Vagina (tissue), 2 donors: Measurements from ENCODE around the gene PAPPA2. TPM values are rescaled to one million over a fixed set of nuclear protein-coding genes. Genes with fewer than 3 reads are reported as not detected.

ENCODE experiments used
- DNase-seq, 2 donors: peaks; one replicate each; pipeline ENCODE4 v3.0.0-alpha.2; 2017; ENCODE audit errors: extremely low spot score in 2 of 2
- H3K27ac ChIP-seq: fragments of 200-600 bp; sonication (generic); one replicate; pipeline ENCODE4 v1.5.1; 2019
- H3K27me3 ChIP-seq: fragments of 200-600 bp; sonication (generic); one replicate; pipeline ENCODE4 v1.5.1; 2019
- H3K36me3 ChIP-seq, 2 donors: fragments of 200-600 bp; sonication (generic); one replicate each; pipeline ENCODE4 v1.5.1; 2017 to 2019
- H3K4me1 ChIP-seq: fragments of 200-600 bp; sonication (generic); one replicate; pipeline ENCODE4 v1.5.1; 2019
- H3K4me3 ChIP-seq, 2 donors: fragments of 200-600 bp; sonication (generic); 1 replicate in 1 of 2; 2 replicates in 1 of 2; pipeline ENCODE4 v1.5.1; 2016 to 2019
- H3K9me3 ChIP-seq: fragments of 200-600 bp; sonication (generic); one replicate; pipeline ENCODE4 v1.5.1; 2019
- POLR2A ChIP-seq, 2 donors: fragments of 450-650 bp; IDR thresholded peaks; one replicate each; pipeline ENCODE4 v1.6.1; 2017; ENCODE audit warnings: antibody characterized with exemption in 2 of 2, mild to moderate bottlenecking in 2 of 2, moderate library complexity in 2 of 2
- POLR2AphosphoS5 ChIP-seq, 2 donors: sonication (generic); formaldehyde crosslinking; IDR thresholded peaks; one replicate each; pipeline ENCODE4 v1.9.0; 2017; ENCODE audit warnings: antibody characterized with exemption in 2 of 2, mild to moderate bottlenecking in 2 of 2, low read depth in 1 of 2; ENCODE audit not compliant: insufficient read depth in 1 of 2
- intact Hi-C: fragments of 100-400 bp; cut with DNase I; formaldehyde crosslinking; loops from one replicate; pipeline ENCODE4 v1.15.1; 2023
- total RNA-seq: library from RNA; depleted of rRNA; stranded (reverse); fragments of >200 nt; gene quantifications from one replicate; pipeline ENCODE4 v1.2.3, GENCODE V29; 2016
- TF ChIP-seq, protein P1 (sequence below), 3 experiments: fragments of 450-650 bp in 2 of 3; fragments of 200-600 bp in 1 of 3; sonication (generic) in 1 of 3; IDR thresholded peaks; one replicate each; pipeline ENCODE4 v1.5.1; 2017 to 2019; ENCODE audit warnings: antibody characterized with exemption in 3 of 3, mild to moderate bottlenecking in 2 of 3, moderate library complexity in 2 of 3

The PAPPA2 gene
- total RNA-seq, 1 donor from 2014 or later: 0.25 TPM

DNA sequence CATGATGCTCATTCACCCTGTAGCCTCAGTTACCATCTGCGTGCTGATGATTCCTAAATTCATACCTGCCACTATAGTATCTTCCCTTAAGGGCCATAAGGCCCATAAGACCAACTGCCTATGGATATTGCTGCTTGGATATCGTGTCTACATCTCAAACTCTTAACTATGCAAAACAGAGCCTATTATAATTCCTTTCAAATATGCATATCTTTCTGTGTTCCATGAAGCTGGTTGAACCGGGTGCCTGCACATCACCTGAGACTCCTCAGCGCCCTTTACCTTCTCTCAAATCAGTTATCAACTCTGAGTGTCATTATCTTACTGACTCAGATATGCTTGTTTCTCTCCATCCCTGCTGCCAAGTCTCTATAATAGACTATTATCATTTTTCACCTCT is 311.2 kb downstream of the PAPPA2 start:
- Histone ChIP-seq H3K4me3 (no peak overlapping the region), H3K27ac (no peak overlapping the region), H3K9me3 (no peaks in the 10 kb centered on the region), H3K27me3 (no peaks in the 10 kb centered on the region), H3K4me1 (no peaks in the 10 kb centered on the region), H3K36me3 (no peaks in the 10 kb centered on the region)
- DNase-seq: no peak
- TF ChIP-seq POLR2A (IDR thresholded peaks at IDR 0.05) (no peak), POLR2AphosphoS5 (IDR thresholded peaks at IDR 0.05; ENCODE audit: insufficient read depth in 1 of 2, low read depth in 1 of 2) (no peak)
- TF ChIP-seq, protein P1, sequence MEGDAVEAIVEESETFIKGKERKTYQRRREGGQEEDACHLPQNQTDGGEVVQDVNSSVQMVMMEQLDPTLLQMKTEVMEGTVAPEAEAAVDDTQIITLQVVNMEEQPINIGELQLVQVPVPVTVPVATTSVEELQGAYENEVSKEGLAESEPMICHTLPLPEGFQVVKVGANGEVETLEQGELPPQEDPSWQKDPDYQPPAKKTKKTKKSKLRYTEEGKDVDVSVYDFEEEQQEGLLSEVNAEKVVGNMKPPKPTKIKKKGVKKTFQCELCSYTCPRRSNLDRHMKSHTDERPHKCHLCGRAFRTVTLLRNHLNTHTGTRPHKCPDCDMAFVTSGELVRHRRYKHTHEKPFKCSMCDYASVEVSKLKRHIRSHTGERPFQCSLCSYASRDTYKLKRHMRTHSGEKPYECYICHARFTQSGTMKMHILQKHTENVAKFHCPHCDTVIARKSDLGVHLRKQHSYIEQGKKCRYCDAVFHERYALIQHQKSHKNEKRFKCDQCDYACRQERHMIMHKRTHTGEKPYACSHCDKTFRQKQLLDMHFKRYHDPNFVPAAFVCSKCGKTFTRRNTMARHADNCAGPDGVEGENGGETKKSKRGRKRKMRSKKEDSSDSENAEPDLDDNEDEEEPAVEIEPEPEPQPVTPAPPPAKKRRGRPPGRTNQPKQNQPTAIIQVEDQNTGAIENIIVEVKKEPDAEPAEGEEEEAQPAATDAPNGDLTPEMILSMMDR (IDR thresholded peaks at IDR 0.05): no peak
- intact Hi-C loops: no loop called here

GRCh38 chr1:176775378-176775777 is 312.4 kb downstream of the PAPPA2 start:
- no peaks in the 10 kb centered on the region for H3K27me3 ChIP-seq
- H3K4me3 ChIP-seq: no peak overlapping the region
- no peaks in the 10 kb centered on the region for H3K9me3 ChIP-seq
- H3K36me3 ChIP-seq: no peaks in the 10 kb centered on the region
- intact Hi-C loops: no loop called here
- TF ChIP-seq POLR2A (IDR thresholded peaks at IDR 0.05) (no peak), POLR2AphosphoS5 (IDR thresholded peaks at IDR 0.05; ENCODE audit: insufficient read depth in 1 of 2, low read depth in 1 of 2) (no peak)
- TF ChIP-seq, protein P1 (IDR thresholded peaks at IDR 0.05): no peak
- no peak overlapping the region for H3K27ac ChIP-seq
- DNase-seq: no peak
- H3K4me1 ChIP-seq: no peaks in the 10 kb centered on the region

DNA sequence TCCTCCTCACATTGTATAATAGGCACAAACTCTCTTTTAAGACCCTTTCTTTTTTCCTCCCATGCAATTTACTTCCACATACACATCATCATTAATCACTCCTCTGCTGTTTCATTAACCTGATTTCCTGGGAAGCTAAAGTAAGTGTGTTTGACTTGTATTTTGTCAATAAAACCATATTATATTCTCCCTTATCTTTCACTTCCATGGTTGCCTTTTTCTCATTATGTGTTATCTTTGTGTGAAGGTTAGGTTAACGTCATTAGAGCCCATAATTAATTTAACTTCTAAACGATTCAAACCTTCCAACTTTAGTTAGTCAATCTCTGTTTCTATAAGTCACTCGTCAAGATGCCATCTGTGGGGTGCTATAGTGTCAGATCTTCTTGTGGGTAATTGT is 313.0 kb downstream of the PAPPA2 start:
- intact Hi-C loops: no loop called here
- H3K9me3 ChIP-seq: no peaks in the 10 kb centered on the region
- no peaks in the 10 kb centered on the region for H3K4me1 ChIP-seq
- H3K27ac ChIP-seq: no peak overlapping the region
- no peaks in the 10 kb centered on the region for H3K36me3 ChIP-seq
- no peak for TF ChIP-seq POLR2A (IDR thresholded peaks at IDR 0.05)
- TF ChIP-seq, protein P1 (IDR thresholded peaks at IDR 0.05): no peak
- TF ChIP-seq POLR2AphosphoS5 (IDR thresholded peaks at IDR 0.05; ENCODE audit: insufficient read depth in 1 of 2, low read depth in 1 of 2): no peak
- DNase-seq: no peak
- H3K4me3 ChIP-seq: no peak overlapping the region
- no peaks in the 10 kb centered on the region for H3K27me3 ChIP-seq

- no peak overlapping the region for H3K4me3 ChIP-seq
- no peaks in the 10 kb centered on the region for H3K9me3 ChIP-seq
- intact Hi-C loops: no loop called here
- DNase-seq: no peak
- H3K4me1 ChIP-seq: no peaks in the 10 kb centered on the region
- no peaks in the 10 kb centered on the region for H3K36me3 ChIP-seq
- H3K27me3 ChIP-seq: no peaks in the 10 kb centered on the region
- no peak overlapping the region for H3K27ac ChIP-seq
- TF ChIP-seq POLR2AphosphoS5 (IDR thresholded peaks at IDR 0.05; ENCODE audit: insufficient read depth in 1 of 2, low read depth in 1 of 2) (no peak), POLR2A (IDR thresholded peaks at IDR 0.05) (no peak)
- TF ChIP-seq, protein P1 (IDR thresholded peaks at IDR 0.05): no peak
Observed at GRCh38 chr1:176778056-176778455, 315.1 kb downstream of the PAPPA2 start.

GRCh38 chr1:176779992-176780328 is 317.0 kb downstream of the PAPPA2 start:
- Histone ChIP-seq H3K9me3 (no peaks in the 10 kb centered on the region), H3K4me1 (no peaks in the 10 kb centered on the region), H3K36me3 (no peaks in the 10 kb centered on the region), H3K27me3 (no peaks in the 10 kb centered on the region), H3K27ac (no peak overlapping the region), H3K4me3 (no peak overlapping the region)
- intact Hi-C loops: no loop called here
- TF ChIP-seq POLR2A (IDR thresholded peaks at IDR 0.05): no peak
- TF ChIP-seq, protein P1 (IDR thresholded peaks at IDR 0.05): no peak
- no peak for TF ChIP-seq POLR2AphosphoS5 (IDR thresholded peaks at IDR 0.05; ENCODE audit: insufficient read depth in 1 of 2, low read depth in 1 of 2)
- no peak for DNase-seq
